Measurements from ENCODE around the gene WNT7B. TPM values are rescaled to one million over a fixed set of nuclear protein-coding genes. Genes with fewer than 3 reads are reported as not detected.

The WNT7B gene
- total RNA-seq, 1 donor from 2014 or later: not detected

DNA sequence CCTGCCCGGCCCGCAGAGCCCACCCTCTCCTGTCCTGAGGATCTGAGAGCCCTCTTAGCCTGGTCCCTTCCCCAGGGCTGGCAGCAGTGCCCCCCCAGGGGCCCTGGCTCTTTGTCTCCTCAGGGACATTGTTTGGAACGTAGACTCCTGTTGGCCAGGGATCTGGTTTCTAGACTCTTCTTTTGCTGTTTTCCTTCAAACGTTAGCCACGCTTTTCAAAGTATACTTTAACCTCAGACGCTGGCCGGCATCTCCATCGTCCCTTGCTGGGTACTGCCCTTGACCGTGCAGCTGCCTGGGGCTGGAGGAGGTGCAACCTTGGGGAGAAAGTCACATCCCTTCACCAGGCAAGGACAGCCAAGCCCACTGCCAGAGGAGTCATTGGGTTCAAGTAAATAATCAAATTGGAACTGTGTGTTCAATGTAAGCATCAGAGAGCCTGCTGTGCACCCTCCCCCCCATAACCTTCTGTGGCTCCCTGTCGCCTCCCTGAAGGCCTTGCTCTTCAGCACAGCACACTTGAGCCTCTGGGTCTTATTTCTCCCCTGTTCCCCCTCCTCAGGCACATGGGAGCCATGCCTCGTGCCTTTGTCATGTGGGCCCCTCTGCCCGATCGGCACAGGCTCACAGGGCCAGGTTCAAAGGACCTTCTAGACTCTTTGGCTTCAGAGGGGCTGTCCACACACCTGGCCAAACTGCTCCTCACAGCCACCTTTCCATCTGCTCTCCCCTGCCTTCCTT lies 21.8 kb upstream of the WNT7B start:
- no peak for ATAC-seq (ENCODE audit: poor library complexity)
- intact Hi-C loops (cut with DNase I): no loop called here
- peak; percentile 33 for DNase-seq

GRCh38 chr22:45997777-45998637 lies 21.0 kb upstream of the WNT7B start:
- DNase-seq: peak; percentile 59
- intact Hi-C loops (cut with DNase I): no loop called here
- ATAC-seq (ENCODE audit: poor library complexity): peak; percentile 36

GRCh38 chr22:45997077-45997776 lies 20.3 kb upstream of the WNT7B start:
- DNase-seq (peak; percentile 97), ATAC-seq (ENCODE audit: poor library complexity) (peak; percentile 87)
- intact Hi-C loops (cut with DNase I): no loop called here

DNA sequence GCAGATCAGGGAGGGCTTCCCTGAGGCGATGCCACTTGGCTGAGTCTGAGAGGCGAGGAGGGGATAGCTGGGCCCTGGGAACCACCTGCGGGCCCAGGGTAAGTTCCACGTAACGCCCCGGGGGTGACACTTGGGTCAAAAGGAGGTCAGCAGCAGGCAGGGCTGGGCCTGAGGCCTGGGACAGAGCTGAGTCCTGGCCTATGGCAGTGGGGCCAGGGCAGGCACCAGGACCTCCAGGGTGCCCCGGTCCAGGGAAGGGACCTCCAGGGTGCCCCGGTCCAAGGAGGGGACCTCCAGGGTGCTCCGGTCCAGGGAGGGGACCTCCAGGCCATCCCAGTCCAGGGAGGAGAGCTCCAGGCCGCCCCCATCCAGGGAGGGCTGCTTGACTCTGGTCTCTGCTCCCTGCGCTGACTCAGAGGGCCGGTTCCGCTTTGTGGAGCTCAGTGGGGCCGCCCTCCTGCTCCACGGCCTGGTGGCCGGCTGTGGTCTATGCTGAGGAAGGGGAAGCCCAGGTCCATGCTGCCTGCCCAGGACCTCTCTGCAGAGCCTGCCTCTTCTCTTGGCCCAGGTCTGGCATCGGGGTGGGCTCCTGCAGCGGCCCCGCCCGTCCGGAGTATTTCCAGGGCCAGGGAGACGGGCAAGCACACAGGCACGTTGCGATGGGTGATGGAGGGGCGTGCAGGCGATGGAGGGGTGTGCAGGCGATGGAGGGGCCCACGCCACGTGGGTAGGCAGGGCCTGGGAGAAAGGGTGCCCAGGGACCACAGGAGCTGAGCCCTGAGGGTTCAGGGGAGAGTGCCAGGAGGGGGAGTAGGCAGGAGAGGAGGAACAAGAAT lies 19.5 kb upstream of the WNT7B start:
- ATAC-seq (ENCODE audit: poor library complexity) (peak; percentile 55), DNase-seq (peak; percentile 86)
- intact Hi-C loops (cut with DNase I): no loop called here

- no peak for ATAC-seq (ENCODE audit: poor library complexity)
- intact Hi-C loops (cut with DNase I): loop anchor here (2.0 kb wide), 1 partner anchor 121 kb away; no protein-coding TSS in a partner anchor
- DNase-seq: no peak
These were observed 18.6 kb upstream of the WNT7B start for GRCh38 chr22:45995405-45996101.

GRCh38 chr22:45994491-45995404 lies 17.8 kb upstream of the WNT7B start:
- intact Hi-C loops (cut with DNase I): loop anchor here (2.0 to 5.0 kb wide), 2 partner anchors 122 to 323 kb away; no protein-coding TSS in a partner anchor
- ATAC-seq (ENCODE audit: poor library complexity) (peak; percentile 65), DNase-seq (peak; percentile 92)

DNA sequence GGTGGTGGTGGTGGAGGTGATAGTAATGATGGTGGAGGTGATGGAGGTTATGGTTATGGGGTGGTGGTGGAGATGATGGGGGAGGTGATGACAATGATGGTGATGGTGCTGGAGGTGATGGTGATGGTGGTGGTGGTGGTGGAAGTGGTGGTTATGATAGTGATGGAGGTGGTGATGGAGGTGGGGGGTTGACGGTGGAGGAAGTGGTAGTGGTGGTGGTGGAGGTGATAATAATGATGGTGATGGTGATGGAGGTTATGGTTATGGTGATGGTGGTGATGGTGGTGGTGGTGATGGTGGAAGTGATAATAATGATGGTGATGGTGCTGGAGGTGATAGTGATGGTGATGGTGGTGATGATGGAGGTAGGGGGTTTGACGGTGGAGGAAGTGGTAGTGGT lies 16.9 kb upstream of the WNT7B start:
- intact Hi-C loops (cut with DNase I): loop anchor here (2.0 to 5.0 kb wide), 2 partner anchors 123 to 323 kb away; no protein-coding TSS in a partner anchor
- ATAC-seq (ENCODE audit: poor library complexity) (no peak), DNase-seq (no peak)

DNA sequence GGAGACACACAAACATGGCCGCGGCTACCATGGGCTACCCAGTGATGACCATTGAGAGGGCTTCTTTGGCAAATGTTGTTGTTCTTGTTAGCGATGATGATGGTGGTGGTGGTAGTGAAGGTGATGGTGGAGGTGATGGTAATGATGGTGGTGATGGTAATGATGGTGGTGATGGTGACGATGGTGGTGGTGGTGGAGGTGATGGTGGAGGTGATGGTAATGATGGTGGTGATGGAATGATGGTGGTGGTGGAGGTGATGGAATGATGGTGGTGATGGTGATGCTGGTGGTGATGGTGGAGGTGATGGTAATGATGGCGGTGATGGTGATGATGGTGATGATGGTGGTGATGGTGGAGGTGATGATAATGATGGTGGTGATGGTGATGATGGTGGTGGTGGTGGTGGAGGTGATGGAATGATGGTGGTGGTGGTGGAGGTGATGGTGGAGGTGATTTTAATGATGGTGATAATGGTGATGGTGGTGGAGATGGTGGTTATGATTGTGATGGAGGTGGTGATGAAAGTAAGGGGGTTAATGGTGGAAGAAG lies 16.3 kb upstream of the WNT7B start:
- no peak for DNase-seq
- intact Hi-C loops (cut with DNase I): loop anchor here (5.0 kb wide), 1 partner anchor 324 kb away; no protein-coding TSS in a partner anchor
- ATAC-seq (ENCODE audit: poor library complexity): no peak

DNA sequence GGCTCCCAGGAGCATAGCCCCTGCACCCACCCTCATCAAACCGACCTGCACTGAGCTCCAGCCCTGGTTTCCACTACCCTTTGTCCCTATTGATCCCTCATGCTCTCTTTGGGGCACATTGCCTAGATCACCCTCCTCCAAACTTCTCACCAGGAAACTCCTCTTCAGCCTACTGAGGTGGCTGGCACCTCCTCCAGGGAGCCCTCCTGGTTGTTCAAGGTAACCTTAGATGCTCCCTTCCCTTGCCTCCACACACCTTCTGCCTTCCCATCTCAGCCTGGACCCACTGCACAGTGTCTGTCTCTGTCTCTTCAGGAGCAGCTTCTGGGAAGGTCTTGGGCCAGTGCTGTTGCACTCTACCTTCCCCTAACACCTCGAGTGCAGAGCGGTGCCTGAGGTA lies 15.8 kb upstream of the WNT7B start:
- ATAC-seq (ENCODE audit: poor library complexity) (no peak), DNase-seq (no peak)
- intact Hi-C loops (cut with DNase I): loop anchor here (5.0 kb wide), 1 partner anchor 325 kb away; no protein-coding TSS in a partner anchor

GRCh38 chr22:45991098-45991497 lies 14.1 kb upstream of the WNT7B start:
- DNase-seq (no peak), ATAC-seq (ENCODE audit: poor library complexity) (no peak)
- intact Hi-C loops (cut with DNase I): loop anchor here (5.0 kb wide), 1 partner anchor 326 kb away; no protein-coding TSS in a partner anchor

GRCh38 chr22:45987136-45987861 lies 10.3 kb upstream of the WNT7B start:
- intact Hi-C loops (cut with DNase I): no loop called here
- ATAC-seq (ENCODE audit: poor library complexity): no peak

GRCh38 chr22:45984316-45984916 lies 7.5 kb upstream of the WNT7B start:
- intact Hi-C loops (cut with DNase I): no loop called here
- no peak for ATAC-seq (ENCODE audit: poor library complexity)
- DNase-seq: no peak

More at GRCh38 chr22:45987136-45987861, 10.3 kb upstream of the WNT7B start:
- no peak for DNase-seq

- intact Hi-C loops (cut with DNase I): no loop called here
- DNase-seq (no peak), ATAC-seq (ENCODE audit: poor library complexity) (no peak)
These were observed 6.8 kb upstream of the WNT7B start for GRCh38 chr22:45983797-45984196.

DNA sequence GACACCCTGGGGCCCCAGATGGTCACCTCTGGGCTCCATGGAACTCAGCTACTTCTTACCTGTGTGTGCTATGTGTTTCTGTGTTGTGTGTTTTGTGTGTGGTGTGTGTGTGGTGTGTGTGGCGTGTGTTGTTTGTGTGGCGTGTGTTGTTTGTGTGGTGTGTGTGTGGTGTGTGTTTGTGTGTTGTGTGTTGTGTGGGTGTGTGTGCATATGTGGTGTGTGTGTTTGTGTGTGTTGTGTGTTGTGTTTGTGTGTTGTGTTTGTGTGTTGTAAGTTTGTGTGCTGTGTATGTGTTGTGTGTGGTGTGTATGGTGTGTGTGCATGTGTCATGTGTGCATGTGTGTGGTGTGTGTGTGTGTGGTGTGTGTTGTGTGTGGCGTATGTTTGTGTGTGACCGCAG lies 3.8 kb upstream of the WNT7B start:
- intact Hi-C loops (cut with DNase I): no loop called here
- DNase-seq (no peak), ATAC-seq (ENCODE audit: poor library complexity) (no peak)

- intact Hi-C loops (cut with DNase I): no loop called here
- DNase-seq (no peak), ATAC-seq (ENCODE audit: poor library complexity) (no peak)
These were observed 3.3 kb upstream of the WNT7B start for GRCh38 chr22:45980268-45980570.

Data from Right ventricle myocardium superior (tissue), 1 donor.